ENCODE data around the gene C11orf97.

The C11orf97 gene, protein sequence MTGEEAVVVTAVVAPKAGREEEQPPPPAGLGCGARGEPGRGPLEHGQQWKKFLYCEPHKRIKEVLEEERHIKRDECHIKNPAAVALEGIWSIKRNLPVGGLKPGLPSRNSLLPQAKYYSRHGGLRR

DNA sequence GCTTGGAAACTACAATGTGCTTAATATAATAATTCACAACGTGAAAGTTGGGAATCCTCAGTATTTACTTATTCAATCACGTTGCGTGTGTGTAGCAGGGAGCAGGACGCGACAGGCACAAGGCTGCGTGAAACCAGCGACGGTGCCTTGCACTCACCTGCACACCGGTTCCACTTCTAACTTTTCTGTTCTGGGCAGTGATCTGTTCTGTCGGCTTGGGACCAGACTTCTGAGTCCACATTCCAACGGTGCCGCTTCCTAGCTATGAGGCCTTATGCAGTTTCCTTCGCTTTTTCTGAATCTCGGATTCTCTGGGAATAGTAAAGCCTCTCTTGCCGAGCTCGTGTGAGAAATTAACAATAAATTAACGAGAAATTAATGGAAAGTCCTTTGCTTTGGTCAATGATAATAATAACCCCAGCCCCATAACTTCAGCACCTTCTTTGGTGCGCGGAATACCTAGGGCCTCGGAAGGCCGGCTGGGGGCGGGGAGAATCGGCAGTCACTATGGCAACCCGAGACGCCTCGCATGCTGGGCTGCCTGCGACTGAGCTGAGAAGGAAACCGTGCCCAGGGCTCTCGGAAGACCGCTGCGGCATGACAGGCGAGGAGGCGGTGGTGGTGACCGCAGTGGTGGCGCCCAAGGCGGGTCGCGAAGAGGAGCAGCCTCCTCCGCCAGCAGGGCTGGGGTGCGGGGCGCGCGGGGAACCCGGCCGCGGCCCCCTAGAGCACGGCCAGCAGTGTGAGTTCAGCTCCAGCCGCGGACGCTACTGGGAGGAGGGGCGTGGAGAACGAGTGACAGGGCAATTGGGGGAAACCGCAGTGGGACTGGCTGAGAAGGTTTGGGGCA is at the start of gene C11orf97:
Gene C11orf97 (plus strand): TSS at position 530 of the 850 bp plus-strand sequence. CDS start 68 bp downstream, at position 598.
- H3K9ac ChIP-seq (ENCODE audit: low read depth, low read length): no peak within 1 kb of the TSS
- H3K4me3 ChIP-seq (ENCODE audit: low read depth, low read length): peak within 1 kb of the TSS; percentile 64
- H3K4me1 ChIP-seq (ENCODE audit: control insufficient read depth, insufficient read depth, low read length): no peaks in the 10 kb centered on the region
- H3K27ac ChIP-seq (ENCODE audit: low read depth, low read length): no peak within 1 kb of the TSS
- no peaks in the 10 kb centered on the region for H3K36me3 ChIP-seq (ENCODE audit: control insufficient read depth, insufficient read depth, low read length)
- peaks cover 26% of the 10 kb centered on the region for H3K27me3 ChIP-seq (ENCODE audit: control insufficient read depth, insufficient read depth, low read length)
- no peaks in the 10 kb centered on the region for H3K9me3 ChIP-seq (ENCODE audit: control insufficient read depth, insufficient read depth, low read length)

DNA sequence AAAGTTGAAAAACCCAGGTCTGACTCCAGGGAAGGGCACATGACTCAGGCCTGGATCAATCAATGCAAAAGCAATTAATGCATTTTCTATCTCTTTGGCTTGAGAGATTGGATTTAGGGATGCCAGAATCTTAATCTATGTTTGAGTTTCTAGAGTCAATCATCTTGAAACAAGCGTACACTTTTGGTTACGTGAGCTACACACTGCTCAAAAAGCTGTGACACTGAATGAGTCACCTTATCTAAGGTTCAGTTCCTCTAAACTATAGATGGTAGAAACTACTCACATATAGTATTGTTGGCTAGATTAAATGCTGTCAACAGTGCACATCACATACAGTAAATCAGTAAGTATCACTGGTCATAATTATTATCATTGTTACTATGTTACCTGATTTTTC is 42.8 kb upstream of the C11orf97 start:
- Histone ChIP-seq H3K27me3 (ENCODE audit: control insufficient read depth, insufficient read depth, low read length) (no peaks in the 10 kb centered on the region), H3K9me3 (ENCODE audit: control insufficient read depth, insufficient read depth, low read length) (no peaks in the 10 kb centered on the region), H3K4me1 (ENCODE audit: control insufficient read depth, insufficient read depth, low read length) (peaks cover 17% of the 10 kb centered on the region), H3K27ac (ENCODE audit: low read depth, low read length) (no peak overlapping the region), H3K4me3 (ENCODE audit: low read depth, low read length) (no peak overlapping the region), H3K9ac (ENCODE audit: low read depth, low read length) (no peak overlapping the region), H3K36me3 (ENCODE audit: control insufficient read depth, insufficient read depth, low read length) (peaks cover 64% of the 10 kb centered on the region)

DNA sequence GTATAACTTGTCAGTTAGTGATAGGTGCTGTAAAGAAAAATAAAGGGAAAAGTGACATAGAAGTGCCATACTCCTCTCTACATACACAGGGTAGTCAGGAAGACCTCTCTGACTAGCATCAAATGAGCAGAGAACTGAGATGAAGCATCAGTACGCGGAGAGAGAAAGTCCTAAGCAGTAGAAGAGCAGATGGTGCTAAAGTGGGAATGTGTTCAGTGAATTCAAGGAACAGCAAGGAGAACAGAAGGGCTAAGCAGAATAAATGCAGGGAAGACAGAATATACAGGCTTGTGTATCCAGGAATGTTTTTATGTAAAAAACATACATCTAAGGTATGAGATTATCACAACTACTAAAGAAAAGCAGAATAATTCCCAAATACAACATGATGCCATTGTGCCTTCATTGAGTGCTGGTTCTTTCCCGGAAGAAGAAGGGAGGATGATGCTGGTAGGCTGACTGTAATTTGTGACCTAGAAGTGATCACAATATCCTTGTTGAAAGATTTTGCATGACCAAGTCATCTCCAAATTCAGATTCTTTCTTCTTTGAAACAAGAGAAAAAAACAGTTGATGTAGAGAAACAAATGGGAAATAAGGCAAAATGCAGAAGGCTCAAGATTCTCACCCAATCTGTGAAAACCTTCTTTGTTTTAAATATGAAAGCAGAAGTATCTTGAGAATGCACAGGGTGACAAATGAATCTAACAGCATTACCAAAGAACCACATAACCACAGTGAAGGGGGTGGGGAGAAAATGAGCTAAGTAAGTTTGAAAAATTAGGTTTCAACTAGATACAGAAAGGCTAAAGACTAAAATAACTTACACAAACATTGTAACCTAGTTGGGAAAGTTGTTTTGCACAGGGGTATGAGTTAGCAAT is 39.1 kb upstream of the C11orf97 start:
- H3K9ac ChIP-seq (ENCODE audit: low read depth, low read length): peak overlapping the region; percentile 2; the same call in 1 of the 2 replicates

DNA sequence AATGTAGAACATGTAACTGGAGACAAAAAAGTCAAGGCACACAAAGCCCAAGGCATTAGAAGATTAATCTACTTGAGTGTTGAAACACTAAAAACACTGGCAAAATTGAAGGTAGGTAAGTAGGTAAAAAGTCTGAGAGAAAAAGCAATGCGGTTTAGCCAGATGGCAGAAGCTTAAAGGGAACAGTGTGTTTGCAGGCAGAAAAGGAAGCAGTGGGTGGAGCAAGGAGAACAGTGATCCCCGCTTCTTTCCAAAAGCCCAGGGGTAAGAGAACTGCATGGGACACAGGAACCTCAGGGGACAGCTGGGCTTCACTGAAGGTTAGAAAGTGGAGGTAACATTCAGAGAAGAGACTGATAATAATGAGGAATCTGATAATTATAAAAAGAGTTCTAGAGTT is 34.6 kb upstream of the C11orf97 start:
- H3K4me3 ChIP-seq (ENCODE audit: low read depth, low read length): no peak overlapping the region
- no peaks in the 10 kb centered on the region for H3K9me3 ChIP-seq (ENCODE audit: control insufficient read depth, insufficient read depth, low read length)
- H3K27ac ChIP-seq (ENCODE audit: low read depth, low read length): no peak overlapping the region
- H3K36me3 ChIP-seq (ENCODE audit: control insufficient read depth, insufficient read depth, low read length): peaks cover 76% of the 10 kb centered on the region
- H3K4me1 ChIP-seq (ENCODE audit: control insufficient read depth, insufficient read depth, low read length): peaks cover 19% of the 10 kb centered on the region
- no peaks in the 10 kb centered on the region for H3K27me3 ChIP-seq (ENCODE audit: control insufficient read depth, insufficient read depth, low read length)
- H3K9ac ChIP-seq (ENCODE audit: low read depth, low read length): no peak overlapping the region

More for the DNA sequence above, 39.1 kb upstream of the C11orf97 start:
- H3K4me1 ChIP-seq (ENCODE audit: control insufficient read depth, insufficient read depth, low read length): peaks cover 19% of the 10 kb centered on the region
- H3K27ac ChIP-seq (ENCODE audit: low read depth, low read length): peak overlapping the region; percentile 16
- no peaks in the 10 kb centered on the region for H3K27me3 ChIP-seq (ENCODE audit: control insufficient read depth, insufficient read depth, low read length)
- H3K36me3 ChIP-seq (ENCODE audit: control insufficient read depth, insufficient read depth, low read length): peaks cover 69% of the 10 kb centered on the region
- H3K9me3 ChIP-seq (ENCODE audit: control insufficient read depth, insufficient read depth, low read length): no peaks in the 10 kb centered on the region
- peak overlapping the region; percentile 8; the same call in 1 of the 2 replicates for H3K4me3 ChIP-seq (ENCODE audit: low read depth, low read length)

DNA sequence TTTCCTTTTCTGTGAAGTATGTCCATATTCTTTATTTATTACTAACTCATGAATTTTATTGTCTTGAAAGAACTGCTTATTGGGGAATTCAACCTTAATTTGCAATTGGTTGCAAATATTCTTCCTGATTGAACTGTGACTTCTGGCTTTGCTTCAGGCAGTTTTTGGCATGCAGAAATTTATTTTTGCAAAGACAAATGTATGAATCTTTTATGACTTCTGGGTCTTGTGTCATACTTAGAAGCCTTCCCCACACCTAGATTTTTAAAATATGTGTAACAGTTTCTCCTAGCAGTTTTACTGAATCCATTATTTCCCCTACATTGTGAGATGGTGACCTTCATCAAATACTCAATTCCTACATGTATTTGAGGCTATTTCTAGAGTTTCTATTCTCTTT is 30.9 kb upstream of the C11orf97 start:
- no peak overlapping the region for H3K27ac ChIP-seq (ENCODE audit: low read depth, low read length)
- no peaks in the 10 kb centered on the region for H3K4me1 ChIP-seq (ENCODE audit: control insufficient read depth, insufficient read depth, low read length)
- H3K9ac ChIP-seq (ENCODE audit: low read depth, low read length): no peak overlapping the region
- peaks cover 91% of the 10 kb centered on the region for H3K36me3 ChIP-seq (ENCODE audit: control insufficient read depth, insufficient read depth, low read length)
- H3K9me3 ChIP-seq (ENCODE audit: control insufficient read depth, insufficient read depth, low read length): no peaks in the 10 kb centered on the region
- H3K27me3 ChIP-seq (ENCODE audit: control insufficient read depth, insufficient read depth, low read length): no peaks in the 10 kb centered on the region
- no peak overlapping the region for H3K4me3 ChIP-seq (ENCODE audit: low read depth, low read length)

- Histone ChIP-seq H3K4me1 (ENCODE audit: control insufficient read depth, insufficient read depth, low read length) (no peaks in the 10 kb centered on the region), H3K27ac (ENCODE audit: low read depth, low read length) (no peak overlapping the region), H3K27me3 (ENCODE audit: control insufficient read depth, insufficient read depth, low read length) (no peaks in the 10 kb centered on the region), H3K9ac (ENCODE audit: low read depth, low read length) (no peak overlapping the region), H3K36me3 (ENCODE audit: control insufficient read depth, insufficient read depth, low read length) (peaks cover 95% of the 10 kb centered on the region), H3K9me3 (ENCODE audit: control insufficient read depth, insufficient read depth, low read length) (no peaks in the 10 kb centered on the region), H3K4me3 (ENCODE audit: low read depth, low read length) (no peak overlapping the region)
Observed at GRCh38 chr11:94486068-94486467, 26.2 kb upstream of the C11orf97 start.

DNA sequence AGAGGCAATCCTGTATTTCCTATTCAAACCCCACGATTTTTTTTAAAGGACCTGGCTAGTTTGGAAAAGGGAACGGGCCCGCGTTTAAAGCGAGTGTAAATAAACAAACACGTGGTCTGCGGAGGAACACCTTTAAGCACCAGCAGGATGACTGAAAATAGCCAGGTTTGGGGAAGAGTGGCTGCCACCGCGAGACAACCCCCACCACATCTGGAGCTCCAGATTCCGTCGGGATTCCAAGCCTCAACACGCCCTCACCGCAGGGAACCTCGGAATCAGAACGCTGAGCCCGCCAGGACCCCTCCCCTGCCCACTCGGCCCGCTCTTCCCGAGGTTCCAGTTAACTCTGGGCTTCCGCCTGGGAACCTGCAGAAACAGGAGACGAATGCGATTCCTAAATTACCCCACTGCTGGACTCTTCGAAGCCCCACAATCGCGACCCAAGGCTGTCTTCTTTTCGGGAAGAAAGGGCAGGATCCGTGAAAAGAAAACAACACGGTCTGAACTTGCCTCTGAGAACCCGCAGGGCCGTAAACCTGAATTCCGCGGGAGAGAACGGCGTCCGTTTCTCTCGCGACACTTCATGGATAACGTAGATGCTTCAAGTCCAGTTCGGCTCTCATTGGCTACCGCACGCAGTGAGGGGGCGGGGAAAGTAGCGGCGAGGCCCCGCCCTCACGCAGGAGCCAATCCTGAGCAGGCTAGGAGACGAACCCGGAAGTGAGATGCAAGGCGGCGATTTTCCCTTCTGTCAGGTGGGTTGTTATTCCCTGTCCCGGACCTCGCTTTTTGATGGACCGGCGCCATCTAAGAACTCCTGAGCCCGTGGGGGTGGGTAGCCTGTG is 18.8 kb upstream of the C11orf97 start, which contains the start of the genes ANKRD49 and MRE11:
Gene ANKRD49 (plus strand): TSS at position 704 of the 845 bp plus-strand sequence. CDS start 2,710 bp downstream, outside the sequence.
Gene MRE11 (minus strand): TSS at position 564 of the 845 bp plus-strand sequence. CDS start 1,043 bp downstream, outside the sequence.
- Histone ChIP-seq H3K36me3 (ENCODE audit: control insufficient read depth, insufficient read depth, low read length) (peaks cover 44% of the 10 kb centered on the region), H3K9me3 (ENCODE audit: control insufficient read depth, insufficient read depth, low read length) (no peaks in the 10 kb centered on the region), H3K9ac (ENCODE audit: low read depth, low read length) (peak within 1 kb of the TSS; percentile 89), H3K4me1 (ENCODE audit: control insufficient read depth, insufficient read depth, low read length) (peaks cover 9% of the 10 kb centered on the region), H3K4me3 (ENCODE audit: low read depth, low read length) (peak within 1 kb of the TSS; percentile 91), H3K27ac (ENCODE audit: low read depth, low read length) (peak within 1 kb of the TSS; percentile 99), H3K27me3 (ENCODE audit: control insufficient read depth, insufficient read depth, low read length) (no peaks in the 10 kb centered on the region)

- peaks cover 44% of the 10 kb centered on the region for H3K36me3 ChIP-seq (ENCODE audit: control insufficient read depth, insufficient read depth, low read length)
- H3K9me3 ChIP-seq (ENCODE audit: control insufficient read depth, insufficient read depth, low read length): no peaks in the 10 kb centered on the region
- H3K27ac ChIP-seq (ENCODE audit: low read depth, low read length): peak overlapping the region; percentile 99
- peaks cover 9% of the 10 kb centered on the region for H3K4me1 ChIP-seq (ENCODE audit: control insufficient read depth, insufficient read depth, low read length)
- no peaks in the 10 kb centered on the region for H3K27me3 ChIP-seq (ENCODE audit: control insufficient read depth, insufficient read depth, low read length)
- H3K4me3 ChIP-seq (ENCODE audit: low read depth, low read length): peak overlapping the region; percentile 91
- peak overlapping the region; percentile 79 for H3K9ac ChIP-seq (ENCODE audit: low read depth, low read length)
Observed at GRCh38 chr11:94494126-94494680, 18.1 kb upstream of the C11orf97 start.

- Histone ChIP-seq H3K9ac (ENCODE audit: low read depth, low read length) (no peak overlapping the region), H3K27ac (ENCODE audit: low read depth, low read length) (no peak overlapping the region), H3K27me3 (ENCODE audit: control insufficient read depth, insufficient read depth, low read length) (no peaks in the 10 kb centered on the region), H3K36me3 (ENCODE audit: control insufficient read depth, insufficient read depth, low read length) (peaks cover 36% of the 10 kb centered on the region), H3K4me3 (ENCODE audit: low read depth, low read length) (no peak overlapping the region), H3K9me3 (ENCODE audit: control insufficient read depth, insufficient read depth, low read length) (no peaks in the 10 kb centered on the region), H3K4me1 (ENCODE audit: control insufficient read depth, insufficient read depth, low read length) (no peaks in the 10 kb centered on the region)
Observed at GRCh38 chr11:94500181-94500580, 12.1 kb upstream of the C11orf97 start.

DNA sequence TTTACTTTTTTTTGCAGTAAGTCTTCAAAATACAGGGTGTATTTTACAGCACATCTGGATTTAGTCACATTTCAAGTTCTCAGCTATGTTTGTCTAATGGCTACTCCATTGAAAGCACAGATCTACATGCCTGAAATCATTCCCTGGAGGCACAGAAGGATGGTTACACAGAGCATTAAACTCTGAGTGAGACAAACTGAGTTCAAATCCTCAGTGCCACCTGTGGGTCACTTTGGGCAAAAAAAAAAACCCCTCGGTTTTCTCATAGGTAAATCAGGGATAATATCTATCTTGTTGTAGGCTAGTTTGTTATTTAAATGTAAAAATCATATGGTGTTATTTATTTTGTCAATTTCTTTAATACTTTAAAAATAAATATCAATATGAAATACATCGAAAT is 10.7 kb upstream of the C11orf97 start:
- H3K4me1 ChIP-seq (ENCODE audit: control insufficient read depth, insufficient read depth, low read length): no peaks in the 10 kb centered on the region
- H3K27ac ChIP-seq (ENCODE audit: low read depth, low read length): no peak overlapping the region
- no peak overlapping the region for H3K9ac ChIP-seq (ENCODE audit: low read depth, low read length)
- no peaks in the 10 kb centered on the region for H3K27me3 ChIP-seq (ENCODE audit: control insufficient read depth, insufficient read depth, low read length)
- H3K9me3 ChIP-seq (ENCODE audit: control insufficient read depth, insufficient read depth, low read length): no peaks in the 10 kb centered on the region
- peaks cover 35% of the 10 kb centered on the region for H3K36me3 ChIP-seq (ENCODE audit: control insufficient read depth, insufficient read depth, low read length)
- H3K4me3 ChIP-seq (ENCODE audit: low read depth, low read length): no peak overlapping the region

Data from HUES48 (cell line).